Panc1 (cell line): ENCODE measurements around the gene SCN10A. TPM values are rescaled to one million over a fixed set of nuclear protein-coding genes. Genes with fewer than 3 reads are reported as not detected.

ENCODE experiments used
- ATAC-seq: fragments of 200-7000 bp; cut with Tn5 transposase; 2 replicates; pipeline ENCODE4 v1.9.1; 2020; ENCODE audit warnings: mild to moderate bottlenecking, moderate library complexity
- BruUV-seq: library from RNA; stranded (reverse); fragments of 400-500 nt; replicated peaks from 2 replicates; lab custom pipeline; 2021; lab: Mats Ljungman, UMichigan
- CTCF ChIA-PET: fragments of 300-600 bp; sonication (Branson Sonifier 250); formaldehyde crosslinking; loops from one replicate; lab custom pipeline; 2022; ENCODE audit warnings: antibody characterized with exemption; lab: Charles Lee
- POLR2A ChIA-PET: fragments of 300-600 bp; sonication (Branson Sonifier 250); formaldehyde crosslinking; loops from one replicate; lab custom pipeline; 2022; ENCODE audit warnings: antibody characterized with exemption; lab: Charles Lee
- DNase-seq: peaks from one replicate; pipeline ENCODE4 v3.0.0-alpha.2; 2010; ENCODE audit warnings: low read depth, low spot score
- H3K27ac ChIP-seq: 2 replicates; pipeline ENCODE4 v1.5.1; 2011; ENCODE audit warnings: mild to moderate bottlenecking, low read length, inconsistent platforms
- H3K27me3 ChIP-seq: fragments of 200-500 bp; sonication (Bioruptor generic); 2 replicates; pipeline ENCODE4 v1.6.0; 2014; ENCODE audit warnings: low read length, inconsistent platforms; ENCODE audit not compliant: control insufficient read depth, insufficient read depth
- H3K36me3 ChIP-seq: fragments of 200-500 bp; sonication (Bioruptor generic); 2 replicates; pipeline ENCODE4 v1.5.1; 2014; ENCODE audit warnings: inconsistent platforms, mild to moderate bottlenecking, low read length, moderate library complexity; ENCODE audit not compliant: control insufficient read depth, insufficient read depth
- H3K4me1 ChIP-seq: 2 replicates; pipeline ENCODE4 v1.5.1; 2011; ENCODE audit warnings: inconsistent platforms, mild to moderate bottlenecking, low read length, moderate library complexity; ENCODE audit not compliant: control insufficient read depth, insufficient read depth
- H3K4me3 ChIP-seq, 2 experiments: 2 replicates each; pipeline ENCODE4 v1.5.1; 2011 to 2012; ENCODE audit warnings: low read depth in 2 of 2, low read length in 2 of 2, mild to moderate bottlenecking in 2 of 2, inconsistent platforms in 1 of 2, moderate library complexity in 1 of 2
- H3K9me3 ChIP-seq: fragments of 200-500 bp; sonication (Bioruptor generic); 2 replicates; pipeline ENCODE4 v1.5.1; 2014; ENCODE audit warnings: low read depth, mild to moderate bottlenecking, inconsistent platforms, low read length, moderate library complexity; ENCODE audit not compliant: control insufficient read depth, insufficient read depth
- CTCF ChIP-seq: fragments of 450-650 bp; IDR thresholded peaks from 2 replicates; pipeline ENCODE4 v1.5.1; 2017; ENCODE audit warnings: mild to moderate bottlenecking
- POLR2AphosphoS5 ChIP-seq: IDR thresholded peaks from 2 replicates; pipeline ENCODE4 v1.6.1; 2012; ENCODE audit warnings: mild to moderate bottlenecking, low read depth, low read length, moderate library complexity
- REST ChIP-seq, 2 experiments: IDR thresholded peaks; 2 replicates each; pipeline ENCODE4 v1.6.1; 2011 to 2012; ENCODE audit warnings: low read depth in 2 of 2, control low read depth in 1 of 2, low read length in 1 of 2, mild to moderate bottlenecking in 1 of 2, moderate library complexity in 1 of 2; ENCODE audit not compliant: insufficient read depth in 1 of 2
- SIN3A ChIP-seq: IDR thresholded peaks from 2 replicates; pipeline ENCODE4 v1.6.1; 2012; ENCODE audit warnings: low read depth, mild to moderate bottlenecking, low read length, moderate library complexity, borderline replicate concordance; ENCODE audit not compliant: insufficient read depth
- TCF7L2 ChIP-seq: IDR thresholded peaks from 2 replicates; pipeline ENCODE4 v1.6.1; 2011; ENCODE audit warnings: mild to moderate bottlenecking, low read depth, low read length, inconsistent platforms
- in situ Hi-C: cut with HindIII; loops from 2 replicates; pipeline ENCODE4 v1.10.0; 2016; ENCODE audit warnings: low sequenced_read_pairs, low pct_unique_long_range_greater_than_20kb
- intact Hi-C: fragments of 100-400 bp; cut with micrococcal nuclease; formaldehyde crosslinking; loops from one replicate; pipeline ENCODE4 v1.10.0; 2022; ENCODE audit not compliant: unreplicated experiment
- total RNA-seq: library from RNA; stranded (reverse); gene quantifications from one replicate; pipeline ENCODE4 v1.2.1, GENCODE V29; 2021; ENCODE audit not compliant: unreplicated experiment

Gene SCN10A
- total RNA-seq, 1 experiment from 2014 or later, result not detected

- Histone ChIP-seq H3K36me3 (no peaks in the 10 kb centered on the region), H3K27me3 (no peaks in the 10 kb centered on the region), H3K27ac (no peak overlapping the region), H3K4me3 (no peak overlapping the region), H3K9me3 (no peaks in the 10 kb centered on the region), H3K4me1 (no peaks in the 10 kb centered on the region)
- intact Hi-C loops, result no loop called here
- no peak for TF ChIP-seq SIN3A
- DNase-seq (no peak), ATAC-seq (no peak)
- no TSS peak for BruUV-seq
- in situ Hi-C loops, result no loop called here
- ChIA-PET CTCF (no interaction called here), POLR2A (no interaction called here)
Observed at GRCh38 chr3:38827791-38828190, 11.8 kb upstream of the SCN10A start.

- in situ Hi-C loops (no loop called here), intact Hi-C loops (no loop called here)
- Histone ChIP-seq H3K4me3 (no peak overlapping the region), H3K4me1 (no peaks in the 10 kb centered on the region), H3K27ac (no peak overlapping the region), H3K36me3 (no peaks in the 10 kb centered on the region), H3K27me3 (no peaks in the 10 kb centered on the region), H3K9me3 (no peaks in the 10 kb centered on the region)
- ATAC-seq (no peak), DNase-seq (no peak)
- ChIA-PET POLR2A (no interaction called here), CTCF (no interaction called here)
- TF ChIP-seq REST (IDR thresholded peaks at IDR 0.05; ENCODE audit: insufficient read depth in 1 of 2, low read depth in 2 of 2, low read length in 1 of 2) (no peak), TCF7L2 (no peak), POLR2AphosphoS5 (no peak), CTCF (no peak), SIN3A (no peak)
- no TSS peak for BruUV-seq
Observed at GRCh38 chr3:38826001-38826400, 10.0 kb upstream of the SCN10A start.

GRCh38 chr3:38824349-38824748, 8.3 kb upstream of the SCN10A start:
- intact Hi-C loops, result no loop called here
- Histone ChIP-seq H3K27ac (no peak overlapping the region), H3K4me1 (no peaks in the 10 kb centered on the region), H3K4me3 (no peak overlapping the region), H3K9me3 (no peaks in the 10 kb centered on the region), H3K36me3 (no peaks in the 10 kb centered on the region), H3K27me3 (no peaks in the 10 kb centered on the region)
- in situ Hi-C loops, result no loop called here
- BruUV-seq, result no TSS peak
- no peak for TF ChIP-seq POLR2AphosphoS5
- no peak for TF ChIP-seq REST (IDR thresholded peaks at IDR 0.05; ENCODE audit: insufficient read depth in 1 of 2, low read depth in 2 of 2, low read length in 1 of 2)
- no peak for TF ChIP-seq CTCF
- no peak for TF ChIP-seq TCF7L2
- TF ChIP-seq SIN3A, result no peak
- ChIA-PET CTCF (no interaction called here), POLR2A (no interaction called here)
- no peak for ATAC-seq
- DNase-seq, result no peak
